ENCODE measurements around the gene TTC36.
"Not testable (repeated sequence)": the region's sequence is repeated elsewhere in the genome, so short reads cannot be mapped to it uniquely, and the experiment has no call there.

Gene TTC36

DNA sequence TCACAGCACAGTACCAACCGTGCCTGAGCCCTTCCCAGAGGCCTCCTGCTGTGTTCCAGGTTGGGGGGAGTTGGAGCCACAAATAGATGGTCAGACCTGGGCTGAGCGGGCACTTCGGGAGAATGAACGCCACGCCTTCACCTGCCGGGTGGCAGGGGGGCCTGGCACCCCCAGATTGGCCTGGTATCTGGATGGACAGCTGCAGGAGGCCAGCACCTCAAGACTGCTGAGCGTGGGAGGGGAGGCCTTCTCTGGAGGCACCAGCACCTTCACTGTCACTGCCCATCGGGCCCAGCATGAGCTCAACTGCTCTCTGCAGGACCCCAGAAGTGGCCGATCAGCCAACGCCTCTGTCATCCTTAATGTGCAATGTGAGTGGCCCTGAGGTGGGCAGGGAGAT, 4.8 kb downstream of the TTC36 start:
- DNase-seq (ENCODE audit: low read depth, low spot score): no peak

DNA sequence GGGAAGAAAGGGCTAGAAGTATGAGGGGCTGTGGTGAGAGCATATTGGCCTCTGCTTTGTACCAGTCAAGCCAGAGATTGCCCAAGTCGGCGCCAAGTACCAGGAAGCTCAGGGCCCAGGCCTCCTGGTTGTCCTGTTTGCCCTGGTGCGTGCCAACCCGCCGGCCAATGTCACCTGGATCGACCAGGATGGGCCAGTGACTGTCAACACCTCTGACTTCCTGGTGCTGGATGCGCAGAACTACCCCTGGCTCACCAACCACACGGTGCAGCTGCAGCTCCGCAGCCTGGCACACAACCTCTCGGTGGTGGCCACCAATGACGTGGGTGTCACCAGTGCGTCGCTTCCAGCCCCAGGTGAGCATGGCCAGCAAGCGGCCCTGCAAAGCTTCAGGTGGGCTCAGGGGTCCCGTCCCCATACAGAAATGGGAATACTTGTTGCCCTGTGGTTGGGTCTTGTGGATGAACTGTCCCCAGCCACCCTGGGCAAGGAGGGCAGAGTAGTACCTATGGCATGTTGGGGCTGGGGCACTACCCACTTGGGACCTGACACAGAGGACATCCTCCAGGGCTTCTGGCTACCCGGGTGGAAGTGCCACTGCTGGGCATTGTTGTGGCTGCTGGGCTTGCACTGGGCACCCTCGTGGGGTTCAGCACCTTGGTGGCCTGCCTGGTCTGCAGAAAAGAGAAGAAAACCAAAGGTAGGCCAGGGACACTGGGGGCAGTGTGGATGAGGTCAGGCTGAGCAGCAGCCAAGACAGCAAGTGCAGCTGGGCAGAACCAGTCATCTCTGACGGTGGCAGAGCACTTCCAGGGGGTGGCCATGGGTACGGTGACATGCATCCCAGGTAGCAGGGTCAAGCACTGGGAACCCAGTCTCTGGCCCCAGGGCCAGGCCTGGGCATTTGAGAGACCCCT, 5.8 kb downstream of the TTC36 start:
- DNase-seq (ENCODE audit: low read depth, low spot score): no peak

DNA sequence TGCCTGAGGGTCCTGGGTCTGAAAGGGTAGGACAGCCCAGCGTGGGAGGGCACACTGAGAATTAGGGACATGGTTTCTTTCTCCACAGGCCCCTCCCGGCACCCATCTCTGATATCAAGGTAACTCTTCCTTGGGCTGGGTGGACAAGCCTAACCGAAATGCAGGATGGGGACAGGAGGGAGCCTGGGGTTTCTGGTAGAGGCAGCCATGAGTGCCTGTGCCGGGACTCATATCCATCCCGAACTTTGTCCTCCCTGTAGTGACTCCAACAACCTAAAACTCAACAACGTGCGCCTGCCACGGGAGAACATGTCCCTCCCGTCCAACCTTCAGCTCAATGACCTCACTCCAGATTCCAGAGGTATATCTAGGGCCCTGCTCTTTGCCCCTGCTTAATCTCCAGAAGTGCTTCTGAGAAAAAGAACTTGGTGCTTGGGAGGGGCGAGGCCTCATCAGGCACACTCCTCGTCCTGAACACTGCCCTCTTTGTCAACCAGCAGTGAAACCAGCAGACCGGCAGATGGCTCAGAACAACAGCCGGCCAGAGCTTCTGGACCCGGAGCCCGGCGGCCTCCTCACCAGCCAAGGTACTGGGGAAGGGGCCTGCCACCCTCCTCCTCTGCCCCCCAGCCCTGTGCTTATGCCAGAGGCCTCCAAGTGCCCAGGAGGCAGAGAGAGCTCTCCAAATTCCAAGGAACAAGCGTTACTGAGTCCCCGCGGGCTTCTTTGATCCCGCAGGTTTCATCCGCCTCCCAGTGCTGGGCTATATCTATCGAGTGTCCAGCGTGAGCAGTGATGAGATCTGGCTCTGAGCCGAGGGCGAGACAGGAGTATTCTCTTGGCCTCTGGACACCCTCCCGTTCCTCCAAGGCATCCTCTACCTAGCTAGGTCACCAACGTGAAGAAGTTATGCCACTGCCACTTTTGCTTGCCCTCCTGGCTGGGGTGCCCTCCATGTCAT, 6.8 kb downstream of the TTC36 start:
- DNase-seq (ENCODE audit: low read depth, low spot score): no peak

DNA sequence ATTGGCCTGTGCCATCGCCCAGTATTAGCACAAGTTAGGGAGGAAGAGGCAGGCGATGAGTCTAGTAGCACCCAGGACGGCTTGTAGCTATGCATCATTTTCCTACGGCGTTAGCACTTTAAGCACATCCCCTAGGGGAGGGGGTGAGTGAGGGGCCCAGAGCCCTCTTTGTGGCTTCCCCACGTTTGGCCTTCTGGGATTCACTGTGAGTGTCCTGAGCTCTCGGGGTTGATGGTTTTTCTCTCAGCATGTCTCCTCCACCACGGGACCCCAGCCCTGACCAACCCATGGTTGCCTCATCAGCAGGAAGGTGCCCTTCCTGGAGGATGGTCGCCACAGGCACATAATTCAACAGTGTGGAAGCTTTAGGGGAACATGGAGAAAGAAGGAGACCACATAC, 8.0 kb downstream of the TTC36 start:
- DNase-seq (ENCODE audit: low read depth, low spot score): no peak

DNA sequence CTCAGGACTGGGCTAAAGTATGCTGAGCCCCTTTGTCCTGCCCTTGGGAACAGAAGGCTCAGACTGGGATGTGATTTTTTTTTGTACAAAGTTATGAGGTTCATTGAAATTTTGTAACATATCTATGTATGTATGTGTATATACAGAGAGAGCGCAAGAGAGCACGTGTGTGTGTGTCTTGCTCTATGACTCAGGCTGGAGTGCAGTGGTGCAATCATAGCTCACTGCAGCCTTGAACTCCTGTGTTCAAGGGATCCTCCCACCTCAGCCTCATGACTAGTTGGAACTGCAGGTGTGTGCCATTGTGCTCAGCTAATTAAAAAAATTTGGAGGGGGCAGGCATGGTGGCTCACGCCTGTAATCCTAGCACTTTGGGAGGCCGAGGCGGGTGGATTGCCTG, 9.5 kb downstream of the TTC36 start:
- no peak for DNase-seq (ENCODE audit: low read depth, low spot score)

DNA sequence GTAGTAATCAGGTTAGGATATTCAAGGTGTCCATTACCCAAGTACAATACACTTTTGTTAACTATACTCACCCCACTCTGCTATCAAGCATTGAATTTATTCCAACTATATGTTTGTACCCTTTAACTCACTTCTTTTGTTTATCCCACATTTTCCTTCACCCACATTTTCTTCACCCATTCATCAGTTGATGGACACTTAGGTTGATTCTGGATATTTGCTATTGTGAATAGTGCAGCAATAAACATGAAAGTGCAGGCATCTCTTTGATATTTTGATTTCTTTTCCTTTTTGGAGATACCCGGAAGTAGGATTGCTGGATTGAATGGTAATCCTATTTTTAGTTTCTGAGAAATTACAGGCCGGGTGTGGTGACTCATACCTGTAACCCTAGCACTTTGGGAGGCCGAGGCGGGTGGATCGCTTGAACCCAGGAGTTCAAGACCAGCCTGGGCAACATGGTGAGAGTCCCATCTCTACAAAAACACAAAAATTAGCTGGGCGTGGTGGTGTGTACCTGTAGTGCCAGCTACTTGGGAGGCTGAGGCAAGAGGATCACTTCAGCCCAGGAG, 10.2 kb downstream of the TTC36 start:
- DNase-seq (ENCODE audit: low read depth, low spot score): no peak

DNA sequence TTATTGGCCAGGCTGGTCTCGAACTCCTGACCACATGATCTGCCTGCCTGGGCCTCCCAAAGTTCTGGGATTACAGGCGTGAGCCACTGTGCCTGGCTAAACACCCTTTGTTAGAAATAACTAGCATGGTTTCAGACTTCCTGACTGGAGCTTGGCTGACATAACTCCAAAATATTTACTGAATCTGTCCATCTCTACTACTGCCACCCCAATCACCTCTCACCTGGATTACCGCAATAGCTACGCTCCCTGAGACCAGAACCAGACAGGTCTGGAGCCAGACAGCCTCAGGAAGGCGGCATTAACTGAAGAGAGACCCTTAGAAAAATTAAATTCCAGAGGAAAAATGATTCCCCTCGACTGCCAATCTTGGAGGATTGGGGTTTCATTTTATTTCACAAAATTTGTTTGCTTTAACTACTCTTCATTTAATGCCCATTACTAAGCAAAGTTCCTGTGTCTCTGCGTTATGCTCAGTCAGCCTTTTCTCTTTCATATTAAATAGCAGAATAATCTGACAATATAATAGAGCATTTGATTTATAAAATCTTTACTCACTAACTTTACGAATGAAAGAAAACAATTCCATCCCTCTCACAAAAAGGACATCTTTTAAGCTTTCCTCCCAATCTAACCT, 16.9 kb downstream of the TTC36 start:
- DNase-seq (ENCODE audit: low read depth, low spot score): no peak

DNA sequence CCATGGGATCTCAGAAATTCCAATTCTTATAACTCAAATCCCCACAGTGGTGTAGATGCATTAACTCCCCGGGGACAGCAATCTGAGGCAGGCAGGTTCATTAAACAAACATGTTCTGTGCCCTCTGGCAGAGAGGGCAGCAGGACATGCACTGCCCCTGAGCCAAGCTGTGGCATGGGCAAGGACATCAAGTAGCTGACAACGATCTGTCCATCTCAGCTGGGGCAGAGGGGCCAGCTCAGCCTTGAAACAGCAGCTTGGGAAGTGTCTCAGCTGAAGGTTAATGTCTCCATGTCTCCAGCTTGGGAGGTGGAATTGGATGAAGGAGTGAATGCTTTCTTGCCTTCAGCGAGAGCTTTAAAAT, 17.4 kb downstream of the TTC36 start:
- no peak for DNase-seq (ENCODE audit: low read depth, low spot score)

DNA sequence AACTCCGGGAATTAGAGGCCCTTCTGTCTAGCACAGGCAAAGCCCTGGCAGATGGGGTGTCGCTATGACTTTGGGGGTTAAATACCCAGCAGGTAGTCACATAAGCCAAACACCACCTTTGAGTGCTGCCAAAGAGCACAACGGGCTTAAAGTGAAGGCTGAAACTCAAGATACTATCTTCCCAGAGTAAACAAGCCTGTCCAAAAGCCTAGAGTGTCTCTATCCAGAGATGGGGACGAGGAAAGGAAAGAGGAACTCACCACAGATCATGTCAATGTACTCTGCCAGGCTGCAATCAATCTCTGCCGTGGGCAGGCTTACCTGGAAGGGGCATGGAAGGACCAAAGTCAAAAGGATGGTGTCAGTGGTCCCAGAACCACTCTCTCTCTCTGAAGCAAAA, 18.3 kb downstream of the TTC36 start:
- DNase-seq (ENCODE audit: low read depth, low spot score): no peak

DNA sequence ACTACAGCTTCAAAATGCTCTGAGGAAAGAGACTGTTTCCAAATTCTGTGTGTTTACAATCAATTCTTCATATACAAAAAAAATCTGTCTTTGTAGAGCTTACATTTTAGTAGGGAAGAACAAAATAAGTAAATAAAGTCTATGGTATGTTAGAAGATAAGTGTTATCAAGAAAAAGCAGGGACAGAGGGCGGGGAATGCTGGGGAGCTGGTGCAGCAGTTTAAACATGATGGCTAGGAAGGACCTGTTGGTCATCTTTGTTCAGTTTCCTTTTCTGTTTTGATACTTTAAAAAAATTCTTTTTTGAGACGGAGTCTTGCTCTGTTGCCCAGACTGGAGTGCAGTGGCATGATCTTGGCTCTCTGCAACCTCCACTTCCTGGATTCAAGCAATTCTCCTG, 19.9 kb downstream of the TTC36 start:
- DNase-seq (ENCODE audit: low read depth, low spot score): no peak

DNA sequence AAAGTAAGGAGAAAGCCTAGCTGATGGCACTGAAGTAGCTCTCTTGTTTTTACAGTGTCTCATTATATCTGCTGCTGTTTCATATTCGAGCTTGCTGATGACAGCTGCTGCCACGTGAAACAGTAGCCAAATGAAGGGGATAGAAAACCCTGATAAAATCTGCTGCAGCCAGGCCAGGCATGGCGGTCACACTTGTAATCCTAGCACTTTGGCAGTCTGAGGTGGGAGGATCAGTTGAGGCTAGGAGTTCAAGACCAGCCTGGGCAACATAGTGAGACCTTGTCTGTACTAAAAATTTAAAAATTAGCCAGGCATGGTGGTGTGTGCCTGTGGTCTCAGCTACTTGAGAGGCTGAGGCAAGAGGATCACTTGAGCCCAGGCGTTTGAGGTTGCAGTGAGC, 25.1 kb downstream of the TTC36 start:
- no peak for DNase-seq (ENCODE audit: low read depth, low spot score)

DNA sequence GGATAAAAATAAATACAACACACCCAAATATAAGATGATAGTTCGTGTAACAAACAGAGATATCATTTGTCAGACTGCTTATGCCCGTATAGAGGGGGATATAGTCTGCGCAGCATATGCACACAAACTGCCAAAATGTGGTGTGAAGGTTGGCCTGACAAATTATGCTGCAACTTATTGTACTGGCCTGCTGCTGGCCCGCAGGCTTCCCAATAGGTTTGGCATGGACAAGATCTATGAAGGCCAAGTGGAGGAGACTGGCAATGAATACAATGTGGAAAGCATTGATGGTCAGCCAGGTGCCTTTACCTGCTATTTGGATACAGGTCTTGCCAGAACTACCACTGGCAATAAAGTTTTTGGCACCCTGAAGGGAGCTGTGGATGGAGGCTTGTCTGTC, 33.5 kb downstream of the TTC36 start:
- DNase-seq (ENCODE audit: low read depth, low spot score): no peak

DNA sequence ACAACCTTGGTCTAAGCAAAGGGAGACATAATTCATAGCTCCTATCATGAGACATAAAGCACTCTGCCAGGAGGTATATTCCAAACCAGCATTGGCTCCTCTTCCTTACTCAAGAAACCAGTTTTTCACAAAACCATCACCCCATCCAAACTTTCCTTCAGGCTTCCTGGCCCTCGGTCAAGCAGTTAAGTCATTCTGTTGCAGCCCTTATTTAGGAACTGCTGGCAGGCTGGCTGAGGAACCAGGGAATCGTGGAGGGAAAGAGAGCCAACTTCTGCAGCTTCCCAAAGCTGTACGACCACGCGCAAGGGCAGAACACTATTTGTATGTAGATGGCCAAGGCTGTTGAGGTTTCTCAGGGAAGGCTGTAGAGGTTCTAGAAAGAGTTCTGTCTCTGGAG, 37.8 kb downstream of the TTC36 start:
- DNase-seq (ENCODE audit: low read depth, low spot score): peak; percentile 11

DNA sequence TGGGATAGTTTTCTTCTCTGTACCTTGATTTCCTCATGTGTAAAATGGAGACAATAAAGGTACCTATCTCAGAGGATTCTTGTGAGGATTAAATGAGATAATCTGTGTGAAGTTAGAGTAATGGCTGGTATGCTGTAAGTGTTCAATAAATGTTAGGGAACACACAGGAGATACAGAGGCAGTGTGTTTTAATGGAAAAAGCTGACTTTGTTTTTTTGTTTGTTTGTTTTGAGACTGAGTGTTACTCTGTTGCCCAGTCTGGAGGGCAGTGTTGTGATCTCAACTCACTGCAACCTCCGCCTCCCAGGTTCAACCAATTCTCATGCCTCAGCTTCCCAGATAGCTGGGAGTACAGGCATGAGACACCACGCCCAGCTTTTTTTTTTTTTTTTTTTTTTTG, 42.4 kb downstream of the TTC36 start:
- no peak for DNase-seq (ENCODE audit: low read depth, low spot score)

DNA sequence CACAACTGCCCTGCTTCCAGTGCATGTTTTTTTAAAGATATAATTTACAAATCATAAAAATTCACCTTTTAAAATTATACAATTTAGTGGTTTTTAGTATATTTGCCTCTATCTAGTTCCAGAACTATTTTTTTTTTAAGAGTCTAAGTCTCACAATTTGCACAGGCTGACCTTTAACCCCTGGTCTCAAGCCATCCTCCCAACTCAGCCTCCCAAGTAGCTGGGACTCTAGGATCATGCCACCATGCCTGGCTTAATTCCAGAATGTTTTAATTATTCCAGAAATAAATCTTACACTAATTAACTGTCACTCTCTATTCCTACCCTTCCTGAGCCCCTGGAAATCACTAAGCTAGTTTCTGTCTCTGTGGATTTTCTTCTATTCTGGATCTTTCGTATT, 43.5 kb downstream of the TTC36 start:
- no peak for DNase-seq (ENCODE audit: low read depth, low spot score)

DNA sequence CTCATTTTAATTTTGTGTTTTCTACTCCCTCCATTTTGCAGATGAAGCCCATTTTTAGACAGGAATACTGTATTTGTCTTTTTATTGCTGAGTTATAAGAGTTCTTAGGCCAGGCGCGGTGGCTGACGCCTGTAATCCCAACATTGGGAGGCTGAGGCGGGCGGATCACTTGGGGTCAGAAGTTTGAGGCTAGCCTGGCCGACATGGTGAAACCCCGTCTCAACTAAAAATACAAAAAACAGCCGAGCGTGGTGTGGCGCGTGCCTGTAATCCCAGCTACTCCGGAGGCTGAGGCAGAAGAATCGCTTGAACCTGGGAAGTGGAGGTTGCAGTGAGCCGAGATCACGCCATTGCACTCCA, 44.4 kb downstream of the TTC36 start:
- DNase-seq (ENCODE audit: low read depth, low spot score): not testable (repeated sequence)

DNA sequence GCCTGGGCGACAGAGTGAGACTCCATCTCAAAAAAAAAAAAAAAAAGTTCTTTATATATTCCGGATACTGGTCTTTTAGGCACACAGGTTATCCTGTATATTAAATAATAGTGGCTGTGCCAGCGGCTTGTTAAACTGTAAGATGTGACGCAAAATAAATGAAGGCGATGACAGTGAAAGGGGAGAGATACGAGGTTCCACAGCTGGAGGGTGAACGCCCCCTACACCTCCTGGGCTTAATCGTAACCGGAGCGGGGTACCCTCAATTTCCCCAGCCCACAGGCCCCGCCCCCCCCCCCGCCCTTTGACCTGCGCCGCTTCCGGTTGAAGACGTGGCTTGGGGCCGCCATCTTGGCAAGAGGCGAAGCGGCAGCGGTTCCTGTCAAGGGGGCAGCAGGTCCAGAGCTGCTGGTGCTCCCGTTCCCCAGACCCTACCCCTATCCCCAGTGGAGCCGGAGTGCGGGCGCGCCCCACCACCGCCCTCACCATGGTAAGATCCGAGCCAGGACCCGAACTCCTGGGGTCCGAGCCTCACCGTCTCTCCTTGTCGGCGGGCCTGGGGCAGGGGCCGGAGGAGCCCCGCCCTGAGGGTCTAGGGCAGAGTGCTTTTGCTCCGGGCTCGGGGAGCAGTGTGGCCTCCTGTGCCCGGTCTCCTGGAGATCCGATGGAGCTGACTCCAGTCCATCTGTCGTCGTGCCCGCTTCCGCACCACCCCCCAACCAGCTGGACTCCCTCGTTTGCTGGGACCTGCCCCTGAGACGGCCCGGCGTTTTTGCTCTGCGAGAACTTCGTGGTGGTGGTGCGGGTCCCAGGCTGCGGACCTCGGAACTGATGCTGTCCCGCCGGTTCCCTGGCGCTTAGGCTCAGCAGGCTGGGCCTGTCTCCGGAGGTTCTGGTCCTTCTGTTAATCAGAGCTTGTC, 45.0 kb downstream of the TTC36 start, which contains the start of gene ARCN1:
TSS of gene ARCN1 (plus strand) at position 349 of the 920 bp plus-strand sequence. CDS start at position 488, 139 bp downstream.
- peak; percentile 90 for DNase-seq (ENCODE audit: low read depth, low spot score)

DNA sequence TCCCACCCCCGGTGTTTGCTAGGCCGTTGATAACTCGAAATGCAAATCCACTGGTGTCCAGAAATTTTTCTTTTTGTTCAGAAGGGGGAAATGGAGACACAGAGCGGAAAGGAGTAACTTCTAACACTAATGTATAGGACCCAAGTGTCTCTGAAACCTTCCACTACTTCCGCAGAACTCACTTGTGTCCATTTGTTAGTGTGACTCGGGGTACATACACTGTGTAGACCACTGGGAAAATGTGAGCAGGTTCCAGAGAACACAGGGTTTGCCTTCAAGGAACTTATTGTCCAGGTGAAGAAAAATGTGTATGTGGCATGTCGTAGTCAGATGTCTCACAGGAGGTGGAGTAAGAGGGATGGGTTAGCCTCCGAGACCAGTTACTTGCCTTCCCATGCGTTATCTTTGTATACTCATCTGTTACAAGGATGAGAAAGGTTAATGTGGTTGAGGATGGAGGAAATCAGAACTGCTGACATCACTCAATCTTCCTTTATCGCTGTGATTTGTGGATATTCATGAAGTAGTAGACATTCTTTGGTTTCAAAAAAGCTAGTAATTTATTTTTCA, 45.8 kb downstream of the TTC36 start:
- DNase-seq (ENCODE audit: low read depth, low spot score): peak; percentile 49

DNA sequence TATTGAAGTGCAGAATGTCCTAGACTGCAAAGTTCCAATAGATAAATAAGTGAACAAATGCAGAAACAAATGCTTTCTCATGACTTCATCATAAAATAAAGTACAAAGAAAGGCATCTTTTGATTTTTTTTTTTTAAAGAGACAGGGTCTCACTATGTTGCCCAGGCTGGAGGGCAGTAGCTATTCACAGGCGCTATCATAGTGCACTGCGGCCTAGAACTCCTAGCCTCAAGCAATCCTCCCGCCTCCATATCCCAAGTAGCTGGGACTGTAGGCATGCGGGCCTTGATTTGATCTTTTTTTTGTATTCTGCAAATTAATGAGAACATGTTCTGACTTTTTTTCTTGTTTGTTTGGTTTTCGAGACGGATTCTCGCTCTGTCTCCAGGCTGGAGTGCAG, 47.4 kb downstream of the TTC36 start:
- no peak for DNase-seq (ENCODE audit: low read depth, low spot score)

DNA sequence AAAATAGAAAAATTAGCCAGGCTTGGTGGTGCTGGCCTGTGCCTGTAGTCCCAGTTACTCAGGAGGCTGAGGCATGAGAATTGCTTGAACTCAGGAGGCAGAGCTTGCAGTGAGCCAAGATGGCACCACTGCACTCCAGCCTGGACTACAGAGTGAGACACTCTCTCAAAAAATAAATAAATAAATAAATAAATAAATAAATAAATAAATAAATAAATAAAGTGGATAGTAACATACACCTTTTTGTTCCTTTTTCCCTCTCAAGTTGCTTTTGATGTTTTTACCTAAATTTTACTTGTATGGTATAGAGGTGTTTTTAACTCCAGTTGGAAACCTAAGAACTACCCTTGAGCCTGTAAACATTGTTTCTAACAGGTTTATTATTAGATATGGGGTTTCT, 50.7 kb downstream of the TTC36 start:
- DNase-seq (ENCODE audit: low read depth, low spot score): not testable (repeated sequence)
